OCI-LY3 (cell line): ENCODE data around the gene TIMM21.

ENCODE experiments used
- H2AFZ ChIP-seq: fragments of 200-600, 300-600 bp; shearing (Covaris generic); 2 replicates; pipeline ENCODE4 v1.6.0; 2014; ENCODE audit warnings: antibody characterized with exemption, low read depth, low read length
- H3K27ac ChIP-seq: fragments of 200-600, 300-600 bp; sonication (generic); 2 replicates; pipeline ENCODE4 v1.5.1; 2014; ENCODE audit warnings: mild to moderate bottlenecking, low read length, moderate library complexity, mixed read lengths
- H3K27me3 ChIP-seq: fragments of 200-600, 300-600 bp; sonication (generic); 2 replicates; pipeline ENCODE4 v1.6.1; 2014; ENCODE audit warnings: low read depth, low read length, mixed read lengths
- H3K36me3 ChIP-seq: fragments of 200-600, 300-600 bp; sonication (generic); replicated peaks from 2 replicates; pipeline ENCODE3; 2014; ENCODE audit warnings: low read depth, low read length, mixed read lengths
- H3K4me1 ChIP-seq: fragments of 300-600, 200-600 bp; sonication (generic); 2 replicates; pipeline ENCODE4 v1.6.1; 2014; ENCODE audit warnings: low read length, mixed read lengths
- H3K4me2 ChIP-seq: fragments of 200-600, 300-600 bp; sonication (generic); 2 replicates; pipeline ENCODE4 v1.6.1; 2014; ENCODE audit warnings: low read length, mixed read lengths
- H3K4me3 ChIP-seq: fragments of 300-600, 200-600 bp; sonication (generic); 2 replicates; pipeline ENCODE4 v1.5.1; 2014; ENCODE audit warnings: antibody characterized with exemption, mild to moderate bottlenecking, low read length, moderate library complexity
- H3K79me2 ChIP-seq: fragments of 300-600, 200-600 bp; shearing (Covaris generic); 2 replicates; pipeline ENCODE4 v1.6.1; 2014; ENCODE audit warnings: mild to moderate bottlenecking, low read length, mixed read lengths
- H3K9ac ChIP-seq: fragments of 300-600, 200-600 bp; shearing (Covaris generic); 2 replicates; pipeline ENCODE4 v1.6.0; 2014; ENCODE audit warnings: mild to moderate bottlenecking, low read length, moderate library complexity
- H3K9me3 ChIP-seq: fragments of 200-600, 300-600 bp; shearing (Covaris generic); 2 replicates; pipeline ENCODE4 v1.6.1; 2014; ENCODE audit warnings: low read length, mixed read lengths; ENCODE audit not compliant: insufficient read depth
- H4K20me1 ChIP-seq: fragments of 200-600, 300-600 bp; sonication (generic); 2 replicates; pipeline ENCODE4 v1.6.1; 2016; ENCODE audit warnings: low read length, mixed read lengths; ENCODE audit not compliant: insufficient read depth
- EZH2phosphoT487 ChIP-seq: fragments of 200-600 bp; shearing (Covaris generic); IDR thresholded peaks from 2 replicates; pipeline ENCODE4 v1.6.1; 2018; ENCODE audit warnings: antibody characterized with exemption, mixed run types, low read depth
- TF ChIP-seq, protein P1 (sequence below): fragments of 200-600, 300-600 bp; sonication (generic); IDR thresholded peaks from 2 replicates; pipeline ENCODE4 v1.5.1; 2014; ENCODE audit warnings: antibody characterized with exemption, low read length, low read depth

The TIMM21 gene

DNA sequence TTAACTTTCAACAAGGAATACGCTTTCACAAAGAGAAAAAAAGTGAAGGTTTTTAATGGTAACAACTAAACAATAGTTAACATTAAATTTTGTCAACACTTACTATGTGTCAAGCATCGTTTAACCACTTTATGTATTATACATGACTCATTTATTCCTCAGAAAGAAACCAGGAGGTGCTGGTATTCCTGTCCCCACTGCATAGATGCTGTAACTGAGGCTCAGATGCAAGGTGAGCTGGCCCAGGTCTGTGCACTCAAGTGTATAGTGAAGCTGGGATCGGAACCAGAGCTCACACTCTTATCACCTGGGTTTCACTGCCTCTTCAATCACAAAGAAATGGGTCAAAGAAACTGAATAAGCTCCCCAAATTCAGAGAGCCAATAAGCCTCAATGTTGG, 17.2 kb upstream of the TIMM21 start:
- 0 out of 2 replicates have a peak, but pooled peaks cover 5% of the 10 kb centered on the region for H3K27me3 ChIP-seq
- H3K9ac ChIP-seq: no peak overlapping the region

DNA sequence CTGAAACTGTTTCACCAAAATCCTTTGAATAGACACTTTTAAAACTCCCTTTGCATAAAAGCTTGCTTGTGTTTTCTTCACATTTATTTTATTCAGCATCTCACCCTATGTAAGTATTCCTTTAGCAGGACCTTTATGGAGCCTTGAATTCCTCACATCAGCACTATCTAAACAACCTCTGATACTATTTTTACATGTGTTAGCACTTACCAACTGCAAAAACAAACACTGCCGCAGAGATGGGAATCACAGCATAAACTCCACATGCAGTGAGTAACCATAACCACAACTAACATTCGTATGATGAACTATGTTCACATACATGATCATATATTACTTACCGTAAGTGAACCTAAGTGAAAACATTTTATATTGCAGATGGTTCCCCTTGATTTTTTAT, 16.1 kb upstream of the TIMM21 start:
- Histone ChIP-seq H3K4me3 (no peak overlapping the region), H3K9me3 (no peaks in the 10 kb centered on the region), H3K27ac (no peak overlapping the region), H3K4me2 (no peak overlapping the region), H3K4me1 (no peaks in the 10 kb centered on the region), H3K9ac (no peak overlapping the region), H3K79me2 (no peaks in the 10 kb centered on the region), H3K36me3 (no peaks in the 10 kb centered on the region), H3K27me3 (0 out of 2 replicates have a peak, but pooled peaks cover 1% of the 10 kb centered on the region), H4K20me1 (no peaks in the 10 kb centered on the region), H2AFZ (no peak overlapping the region)
- no peak for TF ChIP-seq EZH2phosphoT487
- TF ChIP-seq, protein P1, sequence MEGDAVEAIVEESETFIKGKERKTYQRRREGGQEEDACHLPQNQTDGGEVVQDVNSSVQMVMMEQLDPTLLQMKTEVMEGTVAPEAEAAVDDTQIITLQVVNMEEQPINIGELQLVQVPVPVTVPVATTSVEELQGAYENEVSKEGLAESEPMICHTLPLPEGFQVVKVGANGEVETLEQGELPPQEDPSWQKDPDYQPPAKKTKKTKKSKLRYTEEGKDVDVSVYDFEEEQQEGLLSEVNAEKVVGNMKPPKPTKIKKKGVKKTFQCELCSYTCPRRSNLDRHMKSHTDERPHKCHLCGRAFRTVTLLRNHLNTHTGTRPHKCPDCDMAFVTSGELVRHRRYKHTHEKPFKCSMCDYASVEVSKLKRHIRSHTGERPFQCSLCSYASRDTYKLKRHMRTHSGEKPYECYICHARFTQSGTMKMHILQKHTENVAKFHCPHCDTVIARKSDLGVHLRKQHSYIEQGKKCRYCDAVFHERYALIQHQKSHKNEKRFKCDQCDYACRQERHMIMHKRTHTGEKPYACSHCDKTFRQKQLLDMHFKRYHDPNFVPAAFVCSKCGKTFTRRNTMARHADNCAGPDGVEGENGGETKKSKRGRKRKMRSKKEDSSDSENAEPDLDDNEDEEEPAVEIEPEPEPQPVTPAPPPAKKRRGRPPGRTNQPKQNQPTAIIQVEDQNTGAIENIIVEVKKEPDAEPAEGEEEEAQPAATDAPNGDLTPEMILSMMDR: no peak

More for the DNA sequence above, 17.2 kb upstream of the TIMM21 start:
- Histone ChIP-seq H2AFZ (no peak overlapping the region), H3K9me3 (no peaks in the 10 kb centered on the region), H3K27ac (no peak overlapping the region), H3K4me3 (no peak overlapping the region), H4K20me1 (no peaks in the 10 kb centered on the region), H3K36me3 (no peaks in the 10 kb centered on the region), H3K4me1 (no peaks in the 10 kb centered on the region), H3K79me2 (no peaks in the 10 kb centered on the region), H3K4me2 (no peak overlapping the region)
- TF ChIP-seq EZH2phosphoT487: no peak
- TF ChIP-seq, protein P1: no peak

GRCh38 chr18:74137920-74138538, 10.3 kb upstream of the TIMM21 start:
- no peaks in the 10 kb centered on the region for H3K79me2 ChIP-seq
- H3K4me3 ChIP-seq: no peak overlapping the region
- no peak overlapping the region for H2AFZ ChIP-seq
- no peaks in the 10 kb centered on the region for H3K9me3 ChIP-seq
- H4K20me1 ChIP-seq: no peaks in the 10 kb centered on the region
- no peaks in the 10 kb centered on the region for H3K4me1 ChIP-seq
- no peaks in the 10 kb centered on the region for H3K36me3 ChIP-seq
- H3K27ac ChIP-seq: no peak overlapping the region
- no peak overlapping the region for H3K9ac ChIP-seq
- H3K27me3 ChIP-seq: no peaks in the 10 kb centered on the region
- TF ChIP-seq EZH2phosphoT487: no peak
- TF ChIP-seq, protein P1: no peak
- H3K4me2 ChIP-seq: no peak overlapping the region

DNA sequence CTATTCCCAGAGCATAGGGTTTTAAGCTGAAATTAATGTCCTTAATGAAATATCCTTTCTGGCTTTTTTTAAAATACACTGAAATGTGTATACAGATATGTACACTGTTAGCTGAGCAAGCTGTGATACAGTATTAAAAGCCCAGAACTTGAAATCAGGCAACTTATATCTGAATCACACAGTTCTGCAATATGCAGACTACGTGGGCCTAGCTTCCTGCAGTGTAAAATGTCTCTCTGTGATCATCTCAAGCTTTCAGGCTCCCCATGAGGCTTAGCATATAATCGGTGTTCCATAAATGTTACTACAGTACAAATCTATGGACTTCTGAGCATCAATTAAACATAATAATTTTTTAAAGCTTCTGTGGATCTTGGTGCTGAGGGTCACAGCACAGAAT, 8.9 kb upstream of the TIMM21 start:
- Histone ChIP-seq H3K4me3 (no peak overlapping the region), H3K4me1 (no peaks in the 10 kb centered on the region), H3K36me3 (no peaks in the 10 kb centered on the region), H3K27me3 (no peaks in the 10 kb centered on the region), H3K4me2 (no peak overlapping the region), H3K27ac (no peak overlapping the region), H2AFZ (no peak overlapping the region), H3K9ac (no peak overlapping the region), H3K9me3 (no peaks in the 10 kb centered on the region), H3K79me2 (no peaks in the 10 kb centered on the region), H4K20me1 (no peaks in the 10 kb centered on the region)
- TF ChIP-seq, protein P1: no peak
- TF ChIP-seq EZH2phosphoT487: no peak
